H1 (cell line): ENCODE data around the gene AGAP1. TPM values are rescaled to one million over a fixed set of nuclear protein-coding genes. Genes with fewer than 3 reads are reported as not detected.

Experiments
- CTCF ChIA-PET: fragments of 300-600 bp; sonication (Branson Sonifier 250); formaldehyde crosslinking; loops from one replicate; lab custom pipeline; 2021; ENCODE audit not compliant: partially characterized antibody; lab: Charles Lee
- POLR2A ChIA-PET: fragments of 300-600 bp; sonication (Branson Sonifier 250); formaldehyde crosslinking; loops from one replicate; lab custom pipeline; 2021; ENCODE audit warnings: inconsistent platforms; ENCODE audit not compliant: partially characterized antibody; lab: Charles Lee
- DNase-seq, 2 experiments: peaks; one replicate each; pipeline versions ENCODE4 v3.0.0 to v3.0.0-alpha.2; 2010 to 2022; ENCODE audit warnings: low spot score in 2 of 2, low read depth in 1 of 2, mixed read lengths in 1 of 2
- FAIRE-seq: peaks from 2 replicates; lab custom pipeline; 2011; peaks lifted over from hg19 to GRCh38; lab: Jason Lieb, UNC
- H2AFZ ChIP-seq: 2 replicates; pipeline ENCODE4 v1.8.1; 2012; ENCODE audit warnings: low read length, inconsistent platforms
- H2AK5ac ChIP-seq: 2 replicates; pipeline ENCODE4 v1.6.1; 2013; ENCODE audit warnings: low read depth, low read length
- H2BK120ac ChIP-seq: replicated peaks from 2 replicates; pipeline ENCODE3; 2013; ENCODE audit warnings: low read depth, low read length, inconsistent platforms
- H2BK12ac ChIP-seq: 2 replicates; pipeline ENCODE4 v1.6.1; 2013; ENCODE audit warnings: low read depth, low read length
- H2BK15ac ChIP-seq: 2 replicates; pipeline ENCODE4 v1.6.1; 2013; ENCODE audit warnings: low read length
- H2BK20ac ChIP-seq: 2 replicates; pipeline ENCODE4 v1.6.1; 2013; ENCODE audit warnings: low read length
- H2BK5ac ChIP-seq: 2 replicates; pipeline ENCODE4 v1.6.1; 2013; ENCODE audit warnings: low read depth, low read length
- H3K14ac ChIP-seq: 2 replicates; pipeline ENCODE4 v1.6.1; 2013; ENCODE audit warnings: inconsistent platforms; ENCODE audit not compliant: insufficient read length
- H3K18ac ChIP-seq: 2 replicates; pipeline ENCODE4 v1.6.1; 2013; ENCODE audit warnings: low read length; ENCODE audit errors: extremely low read depth
- H3K23ac ChIP-seq: 2 replicates; pipeline ENCODE4 v1.6.1; 2013; ENCODE audit warnings: inconsistent platforms; ENCODE audit not compliant: insufficient read length
- H3K23me2 ChIP-seq: 2 replicates; pipeline ENCODE4 v1.6.1; 2013; ENCODE audit warnings: low read depth, low read length
- H3K27ac ChIP-seq: 2 replicates; pipeline ENCODE4 v1.6.1; 2011; ENCODE audit warnings: low read depth, low read length, inconsistent platforms
- H3K27me3 ChIP-seq, 4 experiments: replicated peaks in 1 of 4; 1 replicate in 1 of 4; 2 replicates in 3 of 4; pipeline versions ENCODE4 v1.6.1 to v1.8.1; 2011 to 2013; ENCODE audit warnings: low read length in 3 of 4, mild to moderate bottlenecking in 3 of 4, inconsistent platforms in 2 of 4, mixed read lengths in 2 of 4, moderate library complexity in 1 of 4; ENCODE audit not compliant: control insufficient read depth in 3 of 4, insufficient read depth in 3 of 4; ENCODE audit errors: extremely low read depth in 1 of 4
- H3K36me3 ChIP-seq, 4 experiments: 2 replicates each; pipeline versions ENCODE4 v1.6.1 to v1.8.1; 2011 to 2013; ENCODE audit warnings: mild to moderate bottlenecking in 4 of 4, low read length in 3 of 4, moderate library complexity in 2 of 4, control low read depth in 1 of 4, inconsistent platforms in 1 of 4; ENCODE audit not compliant: insufficient read depth in 4 of 4, control insufficient read depth in 2 of 4
- H3K4ac ChIP-seq: replicated peaks from 2 replicates; pipeline ENCODE3; 2013; ENCODE audit warnings: low read length, low read depth, mixed read lengths, inconsistent platforms; ENCODE audit not compliant: insufficient read length
- H3K4me1 ChIP-seq, 4 experiments: replicated peaks in 1 of 4; 1 replicate in 1 of 4; 2 replicates in 3 of 4; pipeline versions ENCODE4 v1.6.1 to v1.8.1; 2011 to 2013; ENCODE audit warnings: low read length in 3 of 4, inconsistent platforms in 2 of 4, mixed read lengths in 1 of 4; ENCODE audit not compliant: insufficient read depth in 4 of 4, control insufficient read depth in 3 of 4
- H3K4me2 ChIP-seq, 2 experiments: 2 replicates each; pipeline versions ENCODE4 v1.6.1 to v1.8.1; 2011 to 2013; ENCODE audit warnings: low read depth in 2 of 2, low read length in 2 of 2, control low read depth in 1 of 2, inconsistent platforms in 1 of 2, mild to moderate bottlenecking in 1 of 2; ENCODE audit not compliant: insufficient read depth in 1 of 2
- H3K4me3 ChIP-seq, 4 experiments: fragments of 200-600, 300-600 bp in 1 of 4; sonication (generic), shearing (Covaris generic), sonication (Bioruptor Twin) in 1 of 4; 2 replicates each; pipeline versions ENCODE4 v1.5.1 to v1.8.1; 2011 to 2016; ENCODE audit warnings: low read length in 4 of 4, low read depth in 3 of 4, control low read depth in 2 of 4, inconsistent platforms in 2 of 4, mild to moderate bottlenecking in 2 of 4, mixed read lengths in 1 of 4, moderate library complexity in 1 of 4; ENCODE audit not compliant: insufficient read depth in 2 of 4; ENCODE audit errors: extremely low read depth in 1 of 4
- H3K56ac ChIP-seq: replicated peaks from 2 replicates; pipeline ENCODE3; 2013; ENCODE audit warnings: low read depth, mild to moderate bottlenecking, mixed read lengths, low read length, inconsistent platforms; ENCODE audit not compliant: insufficient read length
- H3K79me1 ChIP-seq: 2 replicates; pipeline ENCODE4 v1.6.1; 2013; ENCODE audit warnings: low read depth, low read length, control low read depth
- H3K79me2 ChIP-seq, 2 experiments: 2 replicates each; pipeline versions ENCODE4 v1.6.1 to v1.8.1; 2012 to 2013; ENCODE audit warnings: low read length in 2 of 2, mild to moderate bottlenecking in 2 of 2, inconsistent platforms in 1 of 2; ENCODE audit not compliant: insufficient read depth in 2 of 2, control insufficient read depth in 1 of 2
- H3K9ac ChIP-seq, 4 experiments: replicated peaks in 1 of 4; 1 replicate in 1 of 4; 2 replicates in 3 of 4; pipeline versions ENCODE4 v1.6.1 to v1.8.1; 2011 to 2013; ENCODE audit warnings: low read depth in 3 of 4, low read length in 3 of 4, control low read depth in 2 of 4, mild to moderate bottlenecking in 2 of 4, moderate library complexity in 2 of 4, inconsistent platforms in 1 of 4; ENCODE audit errors: extremely low read depth in 1 of 4
- H3K9me3 ChIP-seq, 2 experiments: 2 replicates each; pipeline versions ENCODE4 v1.6.1 to v1.8.1; 2012 to 2013; ENCODE audit warnings: mild to moderate bottlenecking in 2 of 2, moderate library complexity in 2 of 2, control low read depth in 1 of 2, inconsistent platforms in 1 of 2, low read depth in 1 of 2, low read length in 1 of 2, mixed read lengths in 1 of 2; ENCODE audit not compliant: insufficient read depth in 2 of 2
- H4K20me1 ChIP-seq, 2 experiments: replicated peaks in 1 of 2; 2 replicates each; pipeline versions ENCODE3 to v1.8.1; 2011 to 2013; ENCODE audit warnings: inconsistent platforms in 2 of 2, low read length in 2 of 2, mild to moderate bottlenecking in 1 of 2; ENCODE audit not compliant: insufficient read depth in 2 of 2, control insufficient read depth in 1 of 2
- H4K5ac ChIP-seq: 2 replicates; pipeline ENCODE4 v1.6.1; 2013; ENCODE audit warnings: low read length, low read depth, mixed read lengths, inconsistent platforms; ENCODE audit not compliant: insufficient read length
- H4K8ac ChIP-seq: 2 replicates; pipeline ENCODE4 v1.8.0; 2013; ENCODE audit warnings: mild to moderate bottlenecking, moderate library complexity, low read length, inconsistent platforms; ENCODE audit not compliant: insufficient read depth; ENCODE audit errors: extremely low read depth
- H4K91ac ChIP-seq: replicated peaks from 2 replicates; pipeline ENCODE3; 2013; ENCODE audit warnings: low read length, mixed read lengths, inconsistent platforms; ENCODE audit not compliant: insufficient read length
- GTF2F1 ChIP-seq: IDR thresholded peaks from 2 replicates; pipeline ENCODE4 v1.6.1; 2012; ENCODE audit warnings: low read depth, low read length, improper control_type of control experiment, borderline replicate concordance
- WGBS, 2 experiments: shearing (Covaris generic) in 1 of 2; methylation state at CpG; one replicate each; pipeline versions ENCODE4 v1.1.6 to v1.1.7; 2013 to 2015; ENCODE audit warnings: low lambda C conversion rate in 2 of 2, mixed read lengths in 2 of 2, inconsistent platforms in 1 of 2, low coverage in 1 of 2, missing lambda C conversion rate in 1 of 2; ENCODE audit not compliant: insufficient replicate concordance in 2 of 2, insufficient coverage in 1 of 2, insufficient read length in 1 of 2; ENCODE audit errors: extremely low coverage in 1 of 2, missing lambda C conversion rate in 1 of 2; 5-methylcytosine and 5-hydroxymethylcytosine counted together
- polyA plus RNA-seq, 7 experiments: library from polyadenylated mRNA; depleted of rRNA in 3 of 7; stranded (reverse) in 5 of 7; unstranded in 2 of 7; fragments of >200 nt in 5 of 7; fragments of 200-250 nt in 2 of 7; gene quantifications; 1 replicate in 5 of 7; 2 replicates in 1 of 7; 4 replicates in 1 of 7; pipeline versions ENCODE4 v1.2.1 to v1.2.3, GENCODE V29; 2011 to 2013; ENCODE audit warnings: missing spikeins in 2 of 7, mixed read lengths in 2 of 7
- total RNA-seq: library from RNA; stranded (reverse); fragmentation: NEBNext Ultra II Directional; extraction: Animal tissue kit (Norgen Biotek cat#: 25700); gene quantifications from 2 replicates; pipeline ENCODE4 v1.2.1, GENCODE V29; 2021

AGAP1 gene
- total and polyA plus RNA-seq, 2 of the 8 experiments (the other 6 are each of a cell fraction or from before 2014, with no cell fraction given): 18.1 to 39.4 TPM

DNA sequence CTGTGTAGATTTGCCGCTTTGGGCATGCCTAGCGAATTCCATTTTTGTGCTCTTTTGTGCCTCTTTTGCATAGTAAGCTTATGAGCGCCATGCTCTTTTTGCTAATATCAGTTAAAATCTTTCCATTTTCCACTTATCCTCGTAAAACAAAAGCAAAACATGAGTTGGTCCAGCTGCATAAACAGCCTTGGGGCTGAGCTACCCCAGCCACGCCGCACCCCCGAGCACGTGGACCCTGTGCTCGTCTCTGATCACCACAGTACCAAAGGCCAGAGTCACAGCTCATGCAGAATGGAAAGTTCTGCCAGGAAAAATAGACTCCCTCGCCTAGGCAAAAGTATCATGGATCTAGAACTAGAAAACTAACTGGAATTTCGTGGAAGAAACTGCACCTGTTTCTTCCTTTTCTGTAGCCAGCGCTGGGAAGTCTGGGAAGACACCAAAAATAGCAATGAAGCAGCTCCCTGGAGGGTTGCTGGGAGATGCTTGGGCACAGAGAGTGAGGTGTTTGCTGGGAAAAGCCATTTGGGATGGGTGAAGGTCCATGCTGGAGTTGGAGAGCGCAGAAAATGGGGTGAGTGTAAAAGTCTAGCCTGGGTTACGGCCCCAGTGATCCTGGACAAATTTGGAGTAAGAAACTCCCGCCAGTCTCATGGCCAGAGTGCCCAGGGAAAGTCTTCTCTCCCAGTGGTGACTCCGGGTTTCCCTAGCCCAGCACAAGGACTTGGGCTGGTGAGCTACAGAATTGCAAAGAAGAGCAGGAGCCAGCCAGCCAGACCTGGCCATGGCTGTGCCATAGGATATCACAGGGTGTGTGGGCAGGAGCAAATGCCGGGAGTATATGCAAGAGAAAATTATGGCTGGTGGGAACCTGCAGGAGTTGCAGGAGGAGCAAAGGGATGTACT, 456.0 kb downstream of the AGAP1 start:
- Histone ChIP-seq H4K8ac (no peak overlapping the region), H3K4ac (no peak overlapping the region), H3K23ac (no peak overlapping the region), H3K4me3 (no peak overlapping the region), H4K91ac (no peak overlapping the region), H2AK5ac (0 out of 2 replicates have a peak overlapping the region, but pooled peaks have one; percentile 14), H2BK120ac (no peak overlapping the region), H2AFZ (no peak overlapping the region), H3K79me2 (no peaks in the 10 kb centered on the region), H3K14ac (no peak overlapping the region), H3K4me1 (peaks cover 4 to 18% (median 12%) of the 10 kb centered on the region in 4 experiments), H3K9ac (no peak overlapping the region), H3K23me2 (no peaks in the 10 kb centered on the region), H3K27ac (no peak overlapping the region), H2BK5ac (0 out of 2 replicates have a peak overlapping the region, but pooled peaks have one; percentile 23), H3K27me3 (no peaks in the 10 kb centered on the region), H2BK20ac (no peak overlapping the region), H3K79me1 (no peaks in the 10 kb centered on the region), H2BK12ac (no peak overlapping the region), H2BK15ac (no peak overlapping the region), H3K9me3 (no peaks in the 10 kb centered on the region), H4K5ac (no peak overlapping the region), H3K56ac (no peak overlapping the region), H4K20me1 (no peaks in the 10 kb centered on the region), H3K36me3 (no peaks in the 10 kb centered on the region), H3K18ac (no peak overlapping the region), H3K4me2 (peak overlapping the region; percentile 12 to 43; a peak in 1 of 4 replicates)
- no peak for FAIRE-seq
- TF ChIP-seq GTF2F1: no peak
- peak in 1 of 2 experiments; percentile 54 for DNase-seq
- POLR2A ChIA-PET: no interaction called here
- 86% methylated on average over 17 of the region's 17 CpGs; no CpG with 5 or more reads in 1 of the 2 experiments for WGBS, 2 experiments
- CTCF ChIA-PET: interaction anchor here (0.5 to 6.9 kb wide), 11 partner anchors 9 to 1120 kb away, joined by 3 to 64 read pairs (median 3); no protein-coding TSS in a partner anchor
